Progenitor cell of endocrine pancreas (in vitro differentiated cells): ENCODE data around the gene PRAMEF17. TPM values are rescaled to one million over a fixed set of nuclear protein-coding genes. Genes with fewer than 3 reads are reported as not detected.
"Not testable (repeated sequence)": the region's sequence is repeated elsewhere in the genome, so short reads cannot be mapped to it uniquely, and the experiment has no call there.

Source experiments
- DNase-seq: peaks from one replicate; pipeline ENCODE4 v3.0.0; 2021; ENCODE audit warnings: low spot score; ENCODE audit not compliant: unreplicated experiment
- H3K27ac Mint-ChIP-seq: 2 replicates; pipeline ENCODE4 v1.8.0; 2021; ENCODE audit warnings: mild to moderate bottlenecking, moderate library complexity, mixed read lengths
- H3K27me3 Mint-ChIP-seq: 2 replicates; pipeline ENCODE4 v1.8.0; 2021; ENCODE audit warnings: mixed read lengths
- H3K36me3 Mint-ChIP-seq: 2 replicates; pipeline ENCODE4 v1.8.0; 2022; ENCODE audit warnings: mixed read lengths; ENCODE audit not compliant: insufficient read depth
- H3K4me1 Mint-ChIP-seq: 2 replicates; pipeline ENCODE4 v1.8.0; 2021; ENCODE audit warnings: low read depth, mixed read lengths
- H3K4me3 Mint-ChIP-seq: 2 replicates; pipeline ENCODE4 v1.8.0; 2021; ENCODE audit warnings: low read depth, mild to moderate bottlenecking, moderate library complexity, mixed read lengths
- H3K9me3 Mint-ChIP-seq: 2 replicates; pipeline ENCODE4 v1.8.0; 2021; ENCODE audit warnings: low read depth, mixed read lengths
- CTCF ChIP-seq: fragments of 200-600 bp; sonication (generic); IDR thresholded peaks from one replicate; pipeline ENCODE4 v1.5.0; 2021; ENCODE audit warnings: antibody characterized with exemption, mild to moderate bottlenecking; ENCODE audit not compliant: unreplicated experiment
- long read RNA-seq: library from polyadenylated mRNA; unstranded; transcript quantifications from one replicate; pipeline ENCODE4 v2.0.0, GENCODE V29; 2020
- total RNA-seq: library from RNA; stranded (reverse); gene quantifications from 2 replicates; pipeline ENCODE4 v1.2.1, GENCODE V29; 2021

PRAMEF17 gene
- total RNA-seq, result not detected in 2 replicates
- long read RNA-seq, result 0 reads

GRCh38 chr1:13389332-13389731 lies at the start of gene PRAMEF17:
TSS of gene PRAMEF17 (plus strand) at chr1:13389632. CDS start at chr1:13389658, 26 bp downstream.
- H3K27ac Mint-ChIP-seq, H3K4me3 Mint-ChIP-seq, H3K36me3 Mint-ChIP-seq, H3K27me3 Mint-ChIP-seq, DNase-seq, H3K4me1 Mint-ChIP-seq: not testable (repeated sequence)
- H3K9me3 Mint-ChIP-seq, result peaks cover 42% of the 10 kb centered on the region

GRCh38 chr1:13342496-13342895 lies 46.9 kb upstream of the PRAMEF17 start:
- not testable (repeated sequence) for H3K27me3 Mint-ChIP-seq, H3K9me3 Mint-ChIP-seq, H3K36me3 Mint-ChIP-seq, DNase-seq, H3K4me3 Mint-ChIP-seq, H3K27ac Mint-ChIP-seq, H3K4me1 Mint-ChIP-seq

GRCh38 chr1:13347034-13347433 lies 42.4 kb upstream of the PRAMEF17 start, which contains the start of gene PRAMEF14:
TSS of gene PRAMEF14 (minus strand) at chr1:13347134. CDS start at chr1:13345314, 1,820 bp downstream.
- not testable (repeated sequence) for H3K27me3 Mint-ChIP-seq, H3K27ac Mint-ChIP-seq, H3K9me3 Mint-ChIP-seq, H3K4me1 Mint-ChIP-seq, DNase-seq, H3K36me3 Mint-ChIP-seq, H3K4me3 Mint-ChIP-seq

DNA sequence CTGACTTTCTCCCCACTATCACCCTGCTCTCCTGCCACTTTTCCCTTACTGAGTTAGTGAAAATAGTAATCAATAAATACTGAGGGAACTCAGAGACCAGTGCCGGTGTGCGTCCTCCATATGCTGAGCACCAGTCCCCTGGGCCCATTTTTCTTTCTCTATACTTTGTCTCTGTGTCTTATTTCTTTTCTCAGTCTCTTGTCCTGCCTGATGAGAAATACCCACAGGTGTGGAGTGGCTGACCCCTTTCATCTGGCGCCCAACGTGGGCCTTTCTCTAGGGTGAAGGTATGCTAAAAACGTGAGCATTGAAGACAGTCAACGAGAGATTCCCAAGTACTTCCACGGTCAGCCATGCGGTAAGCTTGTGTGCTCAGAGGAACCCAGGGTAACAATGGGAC lies 36.0 kb upstream of the PRAMEF17 start:
- not testable (repeated sequence) for H3K4me1 Mint-ChIP-seq, H3K27me3 Mint-ChIP-seq, H3K9me3 Mint-ChIP-seq, DNase-seq, H3K27ac Mint-ChIP-seq, H3K36me3 Mint-ChIP-seq, H3K4me3 Mint-ChIP-seq

GRCh38 chr1:13354475-13354874 lies 35.0 kb upstream of the PRAMEF17 start:
- not testable (repeated sequence) for H3K4me1 Mint-ChIP-seq, DNase-seq, H3K4me3 Mint-ChIP-seq, H3K9me3 Mint-ChIP-seq, H3K27ac Mint-ChIP-seq, H3K27me3 Mint-ChIP-seq, H3K36me3 Mint-ChIP-seq

- H3K4me3 Mint-ChIP-seq, result not testable (repeated sequence)
These were observed 32.7 kb upstream of the PRAMEF17 start for GRCh38 chr1:13356774-13357173.

GRCh38 chr1:13362364-13362763 lies 27.1 kb upstream of the PRAMEF17 start:
- H3K4me3 Mint-ChIP-seq, H3K36me3 Mint-ChIP-seq, H3K4me1 Mint-ChIP-seq, H3K27me3 Mint-ChIP-seq, DNase-seq, H3K27ac Mint-ChIP-seq: not testable (repeated sequence)
- H3K9me3 Mint-ChIP-seq, result peaks cover 11% of the 10 kb centered on the region

More at GRCh38 chr1:13356774-13357173, 32.7 kb upstream of the PRAMEF17 start:
- peak; percentile 13 for DNase-seq
- not testable (repeated sequence) for H3K36me3 Mint-ChIP-seq, H3K27me3 Mint-ChIP-seq, H3K27ac Mint-ChIP-seq, H3K9me3 Mint-ChIP-seq, H3K4me1 Mint-ChIP-seq
- TF ChIP-seq CTCF, result peak; percentile 62

DNA sequence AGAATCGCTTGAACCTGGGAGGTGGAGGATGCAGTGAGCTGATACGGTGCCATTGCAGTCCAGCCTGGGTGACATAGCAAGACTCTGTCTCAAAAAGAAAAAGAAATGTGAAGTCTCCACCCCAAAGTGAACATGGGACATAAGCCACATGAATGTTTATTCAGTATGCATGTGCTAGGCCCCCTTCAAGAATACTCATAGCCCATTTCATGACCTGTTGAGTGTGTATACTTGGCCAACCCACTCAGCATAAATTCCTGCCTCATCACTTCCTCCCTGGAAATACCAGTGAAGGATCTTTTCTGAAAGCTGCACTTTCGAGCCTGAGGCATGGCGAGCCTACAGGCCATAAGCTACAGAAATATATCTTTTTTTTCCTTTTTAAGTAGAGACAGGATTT lies 24.5 kb upstream of the PRAMEF17 start:
- not testable (repeated sequence) for H3K27me3 Mint-ChIP-seq

GRCh38 chr1:13366536-13366935 lies 22.9 kb upstream of the PRAMEF17 start:
- not testable (repeated sequence) for H3K36me3 Mint-ChIP-seq, H3K27me3 Mint-ChIP-seq, DNase-seq, H3K4me1 Mint-ChIP-seq, H3K4me3 Mint-ChIP-seq, H3K27ac Mint-ChIP-seq
- peaks cover 27% of the 10 kb centered on the region for H3K9me3 Mint-ChIP-seq

More for the DNA sequence above, 24.5 kb upstream of the PRAMEF17 start:
- H3K9me3 Mint-ChIP-seq, result peaks cover 22% of the 10 kb centered on the region
- DNase-seq, H3K4me1 Mint-ChIP-seq, H3K27ac Mint-ChIP-seq, H3K4me3 Mint-ChIP-seq, H3K36me3 Mint-ChIP-seq: not testable (repeated sequence)

DNA sequence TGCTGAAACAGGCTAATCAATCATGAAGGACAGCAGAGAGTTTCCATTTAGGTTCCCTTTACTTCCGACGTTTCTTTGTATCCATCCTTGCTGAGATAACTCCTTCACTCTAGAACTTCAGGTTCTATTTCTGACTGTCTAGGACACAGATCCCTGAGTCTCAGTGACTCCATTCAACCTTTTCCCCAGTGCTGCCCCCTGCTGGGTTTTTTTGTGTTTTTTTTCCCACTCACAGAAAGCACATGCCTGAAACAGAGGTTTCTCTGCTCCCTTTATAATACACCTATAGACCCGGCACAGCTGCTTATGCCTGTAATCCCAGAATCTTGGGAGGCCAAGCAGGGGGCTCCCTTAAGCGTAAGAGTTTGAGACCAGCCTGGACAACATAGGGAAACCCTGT lies 20.9 kb upstream of the PRAMEF17 start:
- H3K4me1 Mint-ChIP-seq, H3K36me3 Mint-ChIP-seq, DNase-seq, H3K4me3 Mint-ChIP-seq, H3K27me3 Mint-ChIP-seq, H3K27ac Mint-ChIP-seq: not testable (repeated sequence)
- peaks cover 29% of the 10 kb centered on the region for H3K9me3 Mint-ChIP-seq

- H3K4me3 Mint-ChIP-seq, DNase-seq, H3K4me1 Mint-ChIP-seq, H3K36me3 Mint-ChIP-seq, H3K27ac Mint-ChIP-seq, H3K27me3 Mint-ChIP-seq: not testable (repeated sequence)
- H3K9me3 Mint-ChIP-seq, result peaks cover 15% of the 10 kb centered on the region
These were observed 10.4 kb upstream of the PRAMEF17 start for GRCh38 chr1:13378983-13379382.

- DNase-seq, H3K36me3 Mint-ChIP-seq, H3K4me3 Mint-ChIP-seq, H3K4me1 Mint-ChIP-seq, H3K27ac Mint-ChIP-seq, H3K27me3 Mint-ChIP-seq: not testable (repeated sequence)
- peaks cover 16% of the 10 kb centered on the region for H3K9me3 Mint-ChIP-seq
These were observed 9.1 kb upstream of the PRAMEF17 start for GRCh38 chr1:13380380-13380779.

- DNase-seq, H3K4me1 Mint-ChIP-seq, H3K36me3 Mint-ChIP-seq, H3K4me3 Mint-ChIP-seq, H3K27me3 Mint-ChIP-seq, H3K27ac Mint-ChIP-seq: not testable (repeated sequence)
- peaks cover 33% of the 10 kb centered on the region for H3K9me3 Mint-ChIP-seq
These were observed 3.6 kb downstream of the PRAMEF17 start for GRCh38 chr1:13393004-13393403.
